Measurements from ENCODE around the gene DGKI. TPM values are rescaled to one million over a fixed set of nuclear protein-coding genes. Genes with fewer than 3 reads are reported as not detected.
"Not testable (repeated sequence)": the region's sequence is repeated elsewhere in the genome, so short reads cannot be mapped to it uniquely, and the experiment has no call there.

DGKI gene
- polyA plus RNA-seq, 12 donors, result 0.23 to 1.9 (median 0.84) TPM; not detected in 2

DNA sequence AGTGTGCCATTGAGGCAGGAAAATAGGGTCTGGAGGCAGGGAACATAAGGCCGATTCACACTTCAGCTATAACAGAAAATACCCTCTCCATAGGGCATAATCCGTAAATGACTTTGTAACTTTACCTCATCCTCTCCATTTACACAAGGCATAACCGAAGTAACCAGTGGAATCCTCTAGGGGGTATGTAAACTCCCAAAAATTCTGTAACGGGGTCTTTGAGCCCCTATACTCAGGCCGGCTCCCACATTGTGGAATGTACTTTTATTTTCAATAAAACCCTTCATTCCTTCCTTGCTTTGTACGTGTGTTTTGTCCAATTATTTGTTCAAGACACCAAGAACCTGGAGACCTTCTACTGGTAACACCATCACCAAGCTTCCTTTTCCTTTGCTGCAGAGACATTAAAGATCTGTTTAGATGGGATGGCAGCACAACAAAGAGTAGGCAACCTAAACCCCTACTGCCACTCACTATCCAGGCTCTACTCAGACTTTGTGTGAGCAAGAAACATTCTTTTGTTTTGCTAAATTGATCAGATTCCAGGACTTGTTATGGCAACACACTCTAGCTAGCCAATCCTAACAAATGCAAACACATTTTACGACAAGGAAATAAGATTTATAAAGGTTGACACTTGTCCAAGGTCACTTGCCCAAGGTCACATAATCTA, 99.3 kb downstream of the DGKI start:
- DNase-seq, result no peak

DNA sequence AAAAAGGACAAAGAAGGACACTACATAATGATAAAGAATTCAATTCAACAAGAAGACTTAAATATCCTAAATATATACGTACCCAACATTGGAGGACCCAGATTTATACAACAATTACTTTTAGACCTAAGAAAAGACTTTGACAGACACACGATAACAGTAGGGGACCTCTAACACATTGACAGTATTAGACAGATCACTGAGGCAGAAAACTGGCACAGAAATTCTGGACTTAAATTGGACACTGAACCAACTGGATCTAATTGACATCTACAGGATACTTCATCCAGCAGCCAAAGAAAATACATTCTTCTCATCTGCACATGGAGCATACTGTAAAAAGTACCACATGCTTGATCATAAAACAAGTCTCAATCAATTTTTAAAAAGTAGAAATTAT, 103.8 kb downstream of the DGKI start:
- no peak for DNase-seq

DNA sequence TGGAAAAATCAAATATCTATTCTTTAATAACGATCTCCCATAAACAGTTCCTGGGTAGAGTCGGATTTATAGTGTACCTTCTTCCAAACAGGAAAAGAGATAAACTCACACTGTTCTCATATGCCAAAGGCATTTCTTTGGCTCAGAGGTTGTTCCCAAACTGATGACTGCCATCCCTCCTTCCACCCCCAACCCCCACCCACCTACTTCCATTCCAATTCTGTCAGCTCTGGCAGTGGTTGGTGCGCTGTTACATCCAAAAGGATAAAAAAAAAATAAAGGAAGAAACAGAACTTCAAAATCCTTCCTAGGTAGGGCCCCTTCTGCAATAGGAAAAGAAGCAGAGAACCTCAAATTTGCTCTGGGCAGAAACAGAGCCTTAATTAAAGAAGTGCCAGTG, 104.7 kb downstream of the DGKI start:
- no peak for DNase-seq

DNA sequence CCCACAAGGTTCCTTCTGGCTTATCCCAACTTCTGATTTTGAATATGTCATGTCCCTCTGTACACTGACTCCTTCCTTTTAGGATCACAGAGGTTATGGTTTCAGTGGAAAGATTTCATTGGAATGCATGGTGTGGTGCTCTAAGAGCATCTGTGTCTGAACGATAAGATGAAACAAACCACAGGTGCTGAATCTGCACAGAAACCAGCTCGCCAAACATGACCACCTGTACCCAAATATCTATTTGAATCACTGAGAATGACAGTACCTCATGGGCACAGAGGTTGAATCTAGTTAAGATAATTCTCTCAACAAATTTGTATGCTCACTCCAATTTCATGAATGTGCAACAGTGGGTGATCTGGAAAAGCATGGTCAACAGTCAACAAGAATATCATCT, 105.3 kb downstream of the DGKI start:
- DNase-seq, result no peak

DNA sequence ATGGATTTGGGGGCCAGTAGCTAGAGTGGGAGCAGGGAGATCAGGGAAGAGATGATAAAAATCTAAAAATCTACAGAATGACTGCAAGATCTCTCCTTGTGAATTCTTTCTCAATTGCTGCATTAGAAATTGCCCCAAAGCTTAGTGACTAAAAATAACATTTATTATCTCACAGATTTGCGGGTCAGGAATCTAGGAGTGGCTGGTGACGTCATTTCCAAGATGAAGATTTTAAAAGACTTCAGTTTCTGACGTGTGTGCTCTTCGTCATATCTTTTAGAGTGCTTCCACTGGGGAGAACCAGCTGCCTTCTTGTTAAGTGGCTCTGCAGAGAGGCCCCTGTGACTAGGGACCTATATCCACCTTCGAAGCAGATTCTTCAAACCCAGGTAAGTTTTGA, 112.6 kb downstream of the DGKI start:
- no peak for DNase-seq

DNA sequence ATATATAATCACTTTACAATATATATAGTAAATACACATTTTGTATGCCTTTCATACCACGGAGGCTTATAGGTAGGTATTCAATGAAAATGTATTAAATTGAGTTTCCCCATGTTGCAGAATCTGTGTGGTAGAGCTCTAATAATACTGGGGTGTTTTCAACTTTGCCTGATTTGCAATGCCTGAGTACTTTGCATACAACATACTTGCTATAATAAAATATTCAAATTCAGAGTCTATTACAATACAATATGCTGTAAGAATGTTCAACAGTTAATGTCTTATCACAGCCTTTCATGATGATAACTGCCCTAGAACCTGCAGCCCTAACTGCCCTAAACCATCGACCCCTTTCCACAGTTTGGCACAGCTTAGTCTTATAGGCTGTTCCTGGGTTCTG, 114.6 kb downstream of the DGKI start:
- no peak for DNase-seq

DNA sequence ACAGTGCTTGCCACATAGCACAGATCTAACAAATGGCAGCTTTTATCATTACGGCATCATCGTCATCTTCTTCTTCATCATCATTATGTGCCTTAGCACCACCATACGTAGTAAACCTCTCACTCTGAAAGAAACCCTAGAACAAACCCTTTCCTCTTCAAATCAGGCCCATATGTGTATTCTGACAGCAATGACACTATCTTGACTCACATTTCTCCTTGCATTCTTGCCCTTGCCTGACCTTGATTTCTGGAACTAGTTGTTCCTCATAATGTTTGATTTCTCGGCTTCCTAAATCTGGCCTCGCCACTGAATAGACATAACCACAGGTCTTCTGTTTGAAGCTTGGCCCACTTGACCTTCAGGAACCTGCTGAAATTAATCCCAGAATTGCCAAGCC, 115.3 kb downstream of the DGKI start:
- no peak for DNase-seq

DNA sequence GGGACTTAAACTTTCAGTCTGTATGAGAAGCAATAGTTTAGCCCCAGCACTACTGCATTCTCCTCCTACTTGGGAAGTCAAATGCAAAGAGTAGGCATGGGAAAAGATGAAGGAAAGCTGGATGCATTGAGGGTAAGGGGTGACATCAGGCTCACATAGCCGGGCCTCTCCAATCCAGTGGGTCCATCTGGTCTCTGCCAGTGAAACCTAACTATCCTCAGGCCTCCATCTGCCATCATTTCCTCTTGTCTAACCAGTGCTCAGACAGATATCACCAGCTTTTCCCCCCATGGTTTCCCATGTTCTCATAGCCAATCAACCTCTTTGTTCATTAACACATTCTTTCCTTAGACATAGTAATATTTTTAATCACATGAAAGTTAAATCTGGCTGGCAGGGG, 118.3 kb downstream of the DGKI start:
- DNase-seq, result no peak

DNA sequence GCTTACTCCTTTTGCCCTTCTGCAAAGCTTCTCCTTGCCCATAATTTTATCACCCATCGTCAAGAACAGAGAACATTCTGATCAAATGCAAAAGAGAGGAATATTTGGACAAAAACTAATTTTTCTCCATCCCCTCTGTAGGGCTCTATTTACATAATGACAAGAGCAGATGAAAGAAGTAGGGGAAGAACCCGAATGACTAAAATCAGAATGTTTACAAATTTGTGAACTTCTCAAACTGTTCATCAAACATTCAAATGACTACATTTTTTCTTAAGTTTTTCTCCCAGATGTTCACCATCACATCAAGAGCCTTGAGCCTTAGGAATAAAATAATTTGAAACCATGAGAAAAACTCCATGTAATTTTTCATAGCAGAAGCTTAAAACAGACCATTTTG, 119.4 kb downstream of the DGKI start:
- DNase-seq, result no peak

DNA sequence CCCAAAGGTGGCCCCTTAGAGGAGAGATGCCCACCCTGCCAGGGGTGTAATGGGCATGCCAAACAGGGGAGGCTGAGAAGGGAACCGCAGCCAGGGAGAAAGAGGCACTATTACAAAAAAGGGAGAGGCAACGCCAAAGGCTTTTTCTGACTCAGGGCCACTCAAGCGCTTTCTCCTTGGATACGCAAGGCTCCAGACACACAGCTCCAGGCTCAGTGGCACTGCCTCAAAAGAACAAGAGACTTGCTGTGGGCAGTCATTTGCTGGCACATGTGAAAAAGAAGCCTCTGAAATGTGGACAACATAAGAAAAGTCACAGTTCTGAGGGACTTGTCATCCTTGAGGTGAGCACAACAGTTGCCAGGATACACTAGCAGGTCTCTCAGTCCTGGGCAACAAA, 128.4 kb downstream of the DGKI start:
- no peak for DNase-seq

DNA sequence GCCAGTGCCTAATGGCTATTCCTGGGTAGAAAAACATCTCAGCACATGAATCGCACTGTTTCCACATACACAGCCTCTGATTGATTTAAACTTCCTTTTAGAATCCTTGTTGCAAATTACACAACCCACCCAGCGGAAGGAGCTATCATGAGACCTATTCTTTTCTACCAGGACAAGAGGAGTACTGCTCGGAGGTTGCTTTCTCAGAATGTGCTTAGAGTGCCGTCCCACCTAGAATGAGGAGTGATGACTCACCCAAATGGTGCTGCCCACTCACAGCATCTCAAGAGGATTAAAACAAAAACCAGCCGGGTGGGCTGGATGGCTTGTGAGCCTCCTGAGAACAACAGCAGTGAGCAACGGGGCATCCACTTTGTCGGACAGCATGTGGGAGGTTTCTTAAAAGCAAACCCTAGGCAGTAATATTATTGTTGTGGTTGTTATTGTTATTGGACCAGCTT, 128.9 kb downstream of the DGKI start:
- DNase-seq, result no peak

DNA sequence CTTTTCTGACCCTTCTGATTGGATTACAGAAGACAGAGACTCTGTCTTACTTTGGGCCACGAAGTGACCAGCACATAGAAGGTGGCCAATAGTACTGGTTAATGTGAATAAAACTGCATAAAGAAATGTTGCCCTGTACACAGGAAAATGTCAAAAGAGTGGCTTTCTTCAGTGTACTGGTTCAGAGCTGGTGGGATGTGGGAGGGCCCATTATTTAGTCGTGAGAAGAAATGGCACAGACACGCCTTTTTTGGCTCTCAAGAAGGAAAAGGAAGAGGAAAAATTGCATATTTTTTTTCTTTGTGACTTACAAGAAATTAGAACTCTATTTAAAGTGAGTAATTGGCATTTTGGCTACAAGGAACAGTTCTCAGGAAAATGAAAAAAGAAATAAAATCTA, 129.7 kb downstream of the DGKI start:
- DNase-seq, result no peak

DNA sequence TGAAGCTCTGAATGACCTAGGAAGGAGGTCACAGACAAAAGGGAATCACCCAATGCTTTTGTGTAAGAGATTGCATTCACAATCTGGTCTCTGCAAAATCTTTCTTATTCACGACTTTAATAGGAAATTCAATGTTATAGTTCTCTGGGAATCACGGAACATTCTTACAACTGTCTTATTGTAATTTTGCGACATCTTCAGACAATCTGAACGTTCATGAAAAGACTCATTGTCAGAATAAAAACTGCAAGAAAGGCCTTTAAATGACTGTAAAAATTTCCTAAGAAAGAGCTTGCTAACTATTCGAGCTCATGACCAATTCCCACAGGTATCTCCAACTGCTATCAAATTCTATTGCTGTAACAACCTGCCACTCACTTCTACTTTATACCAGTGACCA, 130.7 kb downstream of the DGKI start:
- no peak for DNase-seq

DNA sequence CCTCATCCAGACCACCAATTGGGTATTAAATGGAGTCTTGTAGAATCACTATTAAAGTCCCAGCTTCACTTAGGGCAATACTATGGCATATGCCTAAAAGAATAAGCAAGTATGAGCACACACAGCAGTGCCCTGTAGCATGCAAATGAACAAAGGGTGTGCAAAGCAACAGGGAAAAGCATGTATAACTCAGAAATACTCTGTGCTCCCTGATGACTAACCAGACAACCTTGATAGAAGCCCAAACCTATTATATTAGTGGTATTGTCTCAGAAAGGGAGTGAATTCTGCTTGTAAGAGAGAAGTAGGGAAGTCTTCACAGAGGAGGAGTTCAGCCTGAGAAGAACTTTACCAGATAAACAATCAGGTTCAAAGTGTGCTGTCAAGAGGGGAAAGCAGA, 131.2 kb downstream of the DGKI start:
- DNase-seq, result no peak

DNA sequence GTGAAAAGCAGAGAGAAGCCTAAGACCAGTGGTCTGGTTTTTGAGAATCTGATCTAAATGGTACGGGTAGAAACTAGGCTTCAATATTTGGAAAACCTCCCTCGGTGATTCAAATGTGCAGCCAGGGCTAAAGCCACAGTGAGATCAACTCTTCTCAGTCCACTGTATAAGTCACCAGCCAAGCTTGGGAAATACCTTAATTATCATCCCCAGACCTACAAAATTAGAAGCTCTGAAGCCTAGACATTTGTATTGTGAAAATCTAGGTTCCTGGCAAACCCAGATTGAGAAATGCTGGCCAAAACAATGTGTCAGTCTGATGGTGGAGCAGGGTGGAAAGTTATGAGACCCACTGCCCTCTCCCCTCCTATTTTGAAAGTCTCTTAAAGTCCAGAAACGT, 131.7 kb downstream of the DGKI start:
- DNase-seq, result no peak

DNA sequence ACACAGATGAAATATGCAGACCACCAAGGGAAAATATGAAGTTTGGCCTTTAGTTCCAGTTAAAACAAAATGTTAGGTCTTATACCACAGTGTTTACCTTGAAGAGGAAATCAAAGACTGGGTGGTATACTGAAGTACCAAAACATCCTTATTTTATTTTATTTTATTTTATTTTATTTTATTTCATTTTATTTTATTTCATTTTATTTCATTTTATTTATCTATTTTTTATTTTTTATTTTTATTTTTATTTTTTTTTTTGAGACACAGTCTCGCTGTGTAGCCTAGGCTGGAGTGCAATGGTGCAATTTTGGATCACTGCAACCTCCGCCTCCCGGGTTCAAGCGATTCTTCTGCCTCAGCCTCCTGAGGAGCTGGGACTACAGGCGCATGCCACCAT, 140.4 kb downstream of the DGKI start:
- not testable (repeated sequence) for DNase-seq

DNA sequence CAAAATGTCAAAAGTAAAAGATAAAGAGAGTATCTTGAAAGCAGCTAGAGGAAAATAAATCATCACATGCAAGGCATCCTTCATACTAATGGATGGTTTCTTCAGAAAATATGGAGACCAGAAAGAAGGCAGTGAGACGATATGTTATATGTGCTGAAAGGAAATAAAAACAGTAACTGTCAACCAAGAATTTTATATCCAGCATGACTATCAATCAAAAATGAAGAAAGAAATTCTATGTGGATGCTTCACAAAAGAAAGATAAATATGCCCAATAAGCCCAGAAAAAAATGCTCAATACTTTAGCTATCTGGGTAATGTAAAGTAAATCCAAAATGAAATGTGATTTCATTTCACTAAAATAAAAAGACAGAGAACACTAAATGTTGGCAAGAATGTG, 142.1 kb downstream of the DGKI start:
- no peak for DNase-seq

DNA sequence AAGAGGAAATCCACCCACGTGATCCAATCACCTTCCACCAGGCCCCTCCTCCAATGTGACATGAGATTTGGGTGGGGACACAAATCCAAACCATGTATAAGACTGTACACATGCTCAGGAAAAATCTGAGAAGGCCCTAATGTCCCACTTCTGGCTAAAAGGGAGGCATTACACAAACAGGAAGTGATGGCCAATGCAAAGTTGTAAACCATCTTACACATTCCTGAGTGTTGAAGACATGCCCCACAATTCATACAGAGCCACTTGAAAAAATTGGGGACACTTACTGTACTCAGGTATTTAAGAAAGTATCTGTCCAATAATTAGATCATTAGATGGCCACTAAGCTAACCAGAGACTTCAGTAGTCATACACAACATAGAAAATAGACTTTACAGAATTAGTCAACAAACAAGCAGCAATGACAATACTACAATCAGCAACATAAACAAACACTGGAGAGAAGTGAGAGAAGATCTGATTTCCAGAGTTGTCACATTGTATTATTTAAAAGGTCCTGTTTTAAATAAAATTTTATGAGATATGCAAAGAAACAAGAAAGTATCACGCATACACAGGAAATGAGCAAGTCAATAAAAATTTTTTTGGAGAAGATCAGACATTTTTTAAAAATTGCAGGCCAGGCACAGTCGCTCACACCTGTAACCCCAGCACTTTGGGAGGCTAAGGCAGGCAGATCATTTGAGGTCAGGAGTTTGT, 143.3 kb downstream of the DGKI start:
- DNase-seq, result no peak

DNA sequence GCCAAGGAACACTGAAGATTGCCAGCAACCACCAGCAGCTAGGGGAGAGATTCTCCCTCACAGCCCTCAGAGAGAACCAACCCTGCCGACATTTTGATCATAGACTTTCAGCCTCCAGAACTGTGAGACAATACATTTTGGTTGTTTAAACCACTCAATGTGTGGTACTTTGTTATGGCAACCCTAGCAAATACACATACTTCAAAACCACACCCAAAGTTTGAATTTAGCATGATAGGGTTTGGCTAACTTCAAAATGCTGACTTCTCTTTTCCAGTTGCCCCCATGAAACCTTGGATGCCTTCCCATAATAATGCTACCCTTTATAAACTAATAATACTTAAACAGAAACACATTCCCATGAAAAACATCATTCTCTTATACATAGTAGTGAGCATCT, 149.8 kb downstream of the DGKI start:
- DNase-seq, result no peak

DNA sequence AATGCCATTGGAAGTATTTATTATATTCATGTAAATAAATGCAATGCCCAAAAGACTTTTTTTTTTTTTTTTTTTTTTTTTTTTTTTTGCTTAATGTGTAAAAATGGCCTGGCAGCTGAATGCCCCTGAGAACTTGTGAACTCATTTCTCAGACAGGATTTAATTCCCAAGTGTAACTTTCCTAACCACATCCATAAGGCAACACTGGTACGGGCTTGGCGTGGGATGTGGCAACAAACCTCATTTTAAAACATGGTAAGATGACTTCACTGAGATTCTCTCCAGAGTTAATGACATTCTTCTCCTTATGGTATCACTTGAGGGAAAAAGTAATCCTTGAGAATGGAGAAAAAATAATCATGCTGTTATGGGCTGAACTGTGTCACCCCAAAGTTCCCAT, 150.4 kb downstream of the DGKI start:
- DNase-seq, result no peak

DNA sequence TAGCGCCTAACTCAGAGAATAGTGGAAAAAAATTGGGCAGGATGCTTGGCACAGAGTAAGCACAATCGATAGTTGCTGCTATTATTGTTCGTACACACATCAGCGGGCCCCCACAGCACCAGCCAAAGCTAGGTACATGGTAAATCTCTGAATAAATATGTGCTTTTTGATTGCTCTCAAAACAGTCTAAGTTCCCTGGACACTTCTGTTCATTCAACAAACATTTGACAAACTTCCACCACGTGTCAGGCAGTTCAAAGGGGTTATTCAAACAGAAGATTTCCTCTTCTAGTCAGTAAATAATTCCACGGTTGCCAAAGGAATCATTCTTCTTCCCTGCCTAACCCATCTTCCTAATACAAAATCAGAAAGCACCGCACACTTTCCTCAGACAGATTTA, 150.8 kb downstream of the DGKI start:
- DNase-seq, result no peak

DNA sequence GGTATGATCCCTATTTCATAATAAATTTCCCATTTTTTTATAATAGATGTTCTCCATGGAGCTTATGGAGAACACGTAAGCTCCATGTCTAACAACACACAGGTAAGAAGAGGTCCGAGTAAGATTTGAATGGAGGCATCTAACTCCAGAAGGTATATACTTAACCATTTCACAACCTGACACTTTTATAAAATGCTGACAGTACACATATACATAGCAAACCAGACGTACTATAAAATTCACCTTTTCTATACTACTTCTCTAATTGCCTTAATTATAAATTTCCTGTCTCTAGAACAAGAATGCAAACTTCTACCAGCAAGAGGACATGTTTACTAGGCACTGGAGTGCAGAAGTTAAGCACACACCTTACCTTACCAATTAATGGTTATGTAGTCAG, 151.3 kb downstream of the DGKI start:
- no peak for DNase-seq

DNA sequence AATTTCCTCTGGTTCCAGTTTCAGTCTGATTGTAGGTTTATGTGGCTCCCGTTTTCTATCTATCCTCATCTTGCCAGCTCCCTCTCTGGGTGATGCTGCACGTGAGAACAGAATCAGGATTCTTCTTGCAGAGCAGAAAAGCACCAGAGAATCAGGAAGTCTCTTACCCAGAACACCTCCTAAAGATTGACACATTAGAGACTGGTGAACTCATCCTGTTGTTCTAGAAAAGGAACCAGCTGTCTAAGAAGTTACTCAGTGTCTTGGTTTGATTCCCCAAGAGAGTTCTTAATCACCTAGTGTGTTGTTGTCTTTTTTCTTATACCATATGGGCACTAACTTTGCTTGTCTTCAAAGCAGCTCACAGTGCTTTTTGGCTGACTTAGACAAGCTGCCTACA, 152.4 kb downstream of the DGKI start:
- DNase-seq, result no peak

DNA sequence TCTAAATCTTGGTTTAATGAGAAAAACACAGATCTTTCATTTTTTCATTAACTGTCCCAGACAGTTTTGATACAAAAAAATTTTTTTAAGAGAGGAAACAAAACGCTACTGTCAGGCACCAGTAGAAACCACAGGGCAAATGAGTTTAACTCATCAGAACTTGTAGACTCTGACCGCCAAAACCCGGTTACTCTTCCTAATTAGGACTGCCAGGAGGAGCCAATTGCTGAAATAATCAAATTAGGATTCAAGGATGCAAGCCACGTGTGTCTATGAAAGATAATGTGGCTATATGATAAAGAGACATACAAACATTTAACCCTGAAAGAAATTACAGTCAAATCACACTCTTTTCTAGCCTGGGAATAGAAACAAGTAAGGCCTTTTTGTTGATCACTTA, 154.4 kb downstream of the DGKI start:
- no peak for DNase-seq
